Erythroblast (primary cell): Measurements from ENCODE around the gene WEE2.
"Not testable (repeated sequence)": the region's sequence is repeated elsewhere in the genome, so short reads cannot be mapped to it uniquely, and the experiment has no call there.

ENCODE experiments used
- DNase-seq, 2 experiments: peaks; one replicate each; lab custom pipeline; 2025; lab: John Stamatoyannopoulos, UW
- GATA1 ChIP-seq: IDR thresholded peaks from 2 replicates; pipeline ENCODE4 v1.6.1; 2011; ENCODE audit warnings: low read depth, mild to moderate bottlenecking, control low read depth, low read length, moderate library complexity
- POLR2A ChIP-seq: IDR thresholded peaks from 2 replicates; pipeline ENCODE4 v1.6.1; 2011; ENCODE audit warnings: mild to moderate bottlenecking, low read length

Gene WEE2

GRCh38 chr7:141739250-141739649 is 31.1 kb downstream of the WEE2 start:
- peak in 1 of 2 experiments; percentile 28 for DNase-seq
- no peak for TF ChIP-seq POLR2A
- TF ChIP-seq GATA1, result no peak

GRCh38 chr7:141742229-141742628 is 34.1 kb downstream of the WEE2 start:
- TF ChIP-seq POLR2A, result no peak
- no peak for TF ChIP-seq GATA1
- DNase-seq, result no peak

- TF ChIP-seq GATA1 (no peak), POLR2A (no peak)
- DNase-seq, result no peak
Observed at GRCh38 chr7:141744131-141744530, 36.0 kb downstream of the WEE2 start.

GRCh38 chr7:141748396-141748795 is 40.2 kb downstream of the WEE2 start:
- TF ChIP-seq GATA1 (no peak), POLR2A (no peak)
- DNase-seq, result no peak

- peak; percentile 45 to 58 for DNase-seq
Observed at GRCh38 chr7:141751904-141752303, 43.8 kb downstream of the WEE2 start.

- DNase-seq, result peak; percentile 20 to 42
- TF ChIP-seq POLR2A, result no peak
- TF ChIP-seq GATA1, result no peak
Observed at GRCh38 chr7:141752634-141753033, 44.5 kb downstream of the WEE2 start.

- DNase-seq, result peak; percentile 40 to 63
- no peak for TF ChIP-seq POLR2A
- TF ChIP-seq GATA1, result no peak
Observed at GRCh38 chr7:141754939-141755338, 46.8 kb downstream of the WEE2 start.

GRCh38 chr7:141763797-141764196 is 55.6 kb downstream of the WEE2 start, which contains the start of gene TAS2R3:
Gene TAS2R3 (plus strand): TSS chr7:141764097. CDS start chr7:141764159, 62 bp downstream.
- DNase-seq, result no peak
- TF ChIP-seq POLR2A, result no peak
- TF ChIP-seq GATA1, result no peak

- not testable (repeated sequence) for DNase-seq
Observed at GRCh38 chr7:141770083-141770583, 62.0 kb downstream of the WEE2 start.

- TF ChIP-seq GATA1 (no peak), POLR2A (no peak)
- DNase-seq, result no peak
Observed at GRCh38 chr7:141776374-141776773, 68.2 kb downstream of the WEE2 start, which contains the start of gene TAS2R4. Gene TAS2R4 (plus strand): TSS chr7:141776674. CDS start chr7:141778489, 1,815 bp downstream.
